ENCODE measurements around the gene CDX1.

Gene CDX1

DNA sequence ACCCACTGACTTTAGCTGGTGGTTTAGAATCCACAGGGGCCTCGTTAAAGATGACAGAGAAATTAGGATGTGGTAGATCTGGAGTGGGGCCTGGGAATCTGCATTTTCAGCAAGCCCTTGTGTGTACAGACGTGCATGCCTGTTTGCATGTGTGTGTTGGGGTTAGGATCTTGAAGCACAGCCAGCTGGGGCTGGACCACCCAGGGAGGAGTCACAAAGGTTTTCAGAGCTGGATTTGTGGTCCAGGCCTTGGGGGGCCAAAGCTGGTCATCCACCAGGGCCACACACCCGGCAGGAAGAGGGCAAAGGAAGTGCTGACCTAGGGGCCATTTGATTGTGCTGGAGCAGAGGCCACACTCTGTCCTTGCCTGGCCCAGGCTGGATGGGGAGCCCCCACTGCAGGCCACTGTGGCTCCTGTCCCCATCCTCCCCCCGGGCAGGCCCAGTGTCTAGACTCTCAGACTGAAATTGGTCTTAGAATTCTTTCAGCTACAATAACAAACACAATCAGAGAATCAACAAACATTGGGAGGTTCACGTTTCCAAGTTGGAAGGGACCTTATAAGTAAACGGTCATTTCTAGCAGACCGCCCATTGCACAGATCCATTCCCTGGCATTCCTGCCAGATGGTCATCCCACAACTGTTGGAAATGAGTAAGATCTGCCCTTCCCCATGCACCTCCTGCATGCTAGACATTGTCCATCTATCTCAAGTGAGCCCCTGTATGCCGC is 10.3 kb downstream of the CDX1 start:
- no peaks in the 10 kb centered on the region for H3K36me3 ChIP-seq (replicated peaks)
- H3K27me3 ChIP-seq (replicated peaks) = no peaks in the 10 kb centered on the region
- in situ Hi-C loops (cut with HindIII; ENCODE audit: low pct_ligation_motif_present, low sequenced_read_pairs) = no loop called here
- TF ChIP-seq, protein P1, sequence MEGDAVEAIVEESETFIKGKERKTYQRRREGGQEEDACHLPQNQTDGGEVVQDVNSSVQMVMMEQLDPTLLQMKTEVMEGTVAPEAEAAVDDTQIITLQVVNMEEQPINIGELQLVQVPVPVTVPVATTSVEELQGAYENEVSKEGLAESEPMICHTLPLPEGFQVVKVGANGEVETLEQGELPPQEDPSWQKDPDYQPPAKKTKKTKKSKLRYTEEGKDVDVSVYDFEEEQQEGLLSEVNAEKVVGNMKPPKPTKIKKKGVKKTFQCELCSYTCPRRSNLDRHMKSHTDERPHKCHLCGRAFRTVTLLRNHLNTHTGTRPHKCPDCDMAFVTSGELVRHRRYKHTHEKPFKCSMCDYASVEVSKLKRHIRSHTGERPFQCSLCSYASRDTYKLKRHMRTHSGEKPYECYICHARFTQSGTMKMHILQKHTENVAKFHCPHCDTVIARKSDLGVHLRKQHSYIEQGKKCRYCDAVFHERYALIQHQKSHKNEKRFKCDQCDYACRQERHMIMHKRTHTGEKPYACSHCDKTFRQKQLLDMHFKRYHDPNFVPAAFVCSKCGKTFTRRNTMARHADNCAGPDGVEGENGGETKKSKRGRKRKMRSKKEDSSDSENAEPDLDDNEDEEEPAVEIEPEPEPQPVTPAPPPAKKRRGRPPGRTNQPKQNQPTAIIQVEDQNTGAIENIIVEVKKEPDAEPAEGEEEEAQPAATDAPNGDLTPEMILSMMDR (IDR thresholded peaks at IDR 0.05; ENCODE audit: low read depth, low read length, missing control alignments) = no peak
- no peak overlapping the region for H3K4me3 ChIP-seq (ENCODE audit: low read depth, low read length)
- H3K27ac ChIP-seq = no peak overlapping the region
- DNase-seq = no peak

DNA sequence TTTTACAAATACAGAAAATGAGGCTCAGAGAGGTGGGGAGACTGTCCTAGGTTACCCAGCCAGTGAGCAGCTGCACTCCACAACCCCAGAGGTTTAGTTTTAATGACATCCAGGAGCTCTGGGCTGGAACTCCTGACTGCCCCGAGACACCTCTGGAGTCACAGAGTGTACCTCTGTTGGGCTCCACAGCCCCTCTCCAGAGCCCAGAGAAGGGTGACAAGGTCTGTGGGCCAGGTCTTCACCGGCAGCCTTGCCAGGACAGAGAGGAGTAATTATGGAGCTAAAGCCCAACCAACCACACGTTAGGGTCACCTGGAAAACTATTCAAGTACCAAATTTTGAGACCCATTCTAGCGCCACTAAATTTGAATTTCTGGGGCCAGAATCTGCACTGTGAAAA is 11.1 kb downstream of the CDX1 start:
- Histone ChIP-seq H3K27me3 (replicated peaks) (no peaks in the 10 kb centered on the region), H3K27ac (no peak overlapping the region), H3K4me3 (ENCODE audit: low read depth, low read length) (no peak overlapping the region), H3K36me3 (replicated peaks) (no peaks in the 10 kb centered on the region)
- TF ChIP-seq, protein P1 (IDR thresholded peaks at IDR 0.05; ENCODE audit: low read depth, low read length, missing control alignments) = no peak
- no peak for DNase-seq
- in situ Hi-C loops (cut with HindIII; ENCODE audit: low pct_ligation_motif_present, low sequenced_read_pairs) = no loop called here

GRCh38 chr5:150178262-150178661 is 11.7 kb downstream of the CDX1 start:
- Histone ChIP-seq H3K4me3 (ENCODE audit: low read depth, low read length) (no peak overlapping the region), H3K36me3 (replicated peaks) (no peaks in the 10 kb centered on the region), H3K27me3 (replicated peaks) (no peaks in the 10 kb centered on the region), H3K27ac (no peak overlapping the region)
- TF ChIP-seq, protein P1 (IDR thresholded peaks at IDR 0.05; ENCODE audit: low read depth, low read length, missing control alignments) = no peak
- in situ Hi-C loops (cut with HindIII; ENCODE audit: low pct_ligation_motif_present, low sequenced_read_pairs) = no loop called here
- DNase-seq = no peak

GRCh38 chr5:150179019-150179620 is 12.5 kb downstream of the CDX1 start:
- DNase-seq = no peak
- in situ Hi-C loops (cut with HindIII; ENCODE audit: low pct_ligation_motif_present, low sequenced_read_pairs) = no loop called here
- Histone ChIP-seq H3K27me3 (replicated peaks) (no peaks in the 10 kb centered on the region), H3K36me3 (replicated peaks) (no peaks in the 10 kb centered on the region), H3K4me3 (ENCODE audit: low read depth, low read length) (no peak overlapping the region), H3K27ac (no peak overlapping the region)
- TF ChIP-seq, protein P1 (IDR thresholded peaks at IDR 0.05; ENCODE audit: low read depth, low read length, missing control alignments) = no peak

- no peak overlapping the region for H3K4me3 ChIP-seq (ENCODE audit: low read depth, low read length)
- H3K27ac ChIP-seq = no peak overlapping the region
- TF ChIP-seq, protein P1 (IDR thresholded peaks at IDR 0.05; ENCODE audit: low read depth, low read length, missing control alignments) = no peak
- DNase-seq = no peak
- in situ Hi-C loops (cut with HindIII; ENCODE audit: low pct_ligation_motif_present, low sequenced_read_pairs) = no loop called here
- H3K27me3 ChIP-seq (replicated peaks) = no peaks in the 10 kb centered on the region
- no peaks in the 10 kb centered on the region for H3K36me3 ChIP-seq (replicated peaks)
These were observed 13.9 kb downstream of the CDX1 start for GRCh38 chr5:150180241-150181026.

Measured in brain microvascular endothelial cell (primary cell).